ENCODE data around the gene CACNA1G. TPM values are rescaled to one million over a fixed set of nuclear protein-coding genes. Genes with fewer than 3 reads are reported as not detected.

CACNA1G gene
- total RNA-seq, 2 experiments from 2014 or later, result 0.06 to 0.10 TPM

DNA sequence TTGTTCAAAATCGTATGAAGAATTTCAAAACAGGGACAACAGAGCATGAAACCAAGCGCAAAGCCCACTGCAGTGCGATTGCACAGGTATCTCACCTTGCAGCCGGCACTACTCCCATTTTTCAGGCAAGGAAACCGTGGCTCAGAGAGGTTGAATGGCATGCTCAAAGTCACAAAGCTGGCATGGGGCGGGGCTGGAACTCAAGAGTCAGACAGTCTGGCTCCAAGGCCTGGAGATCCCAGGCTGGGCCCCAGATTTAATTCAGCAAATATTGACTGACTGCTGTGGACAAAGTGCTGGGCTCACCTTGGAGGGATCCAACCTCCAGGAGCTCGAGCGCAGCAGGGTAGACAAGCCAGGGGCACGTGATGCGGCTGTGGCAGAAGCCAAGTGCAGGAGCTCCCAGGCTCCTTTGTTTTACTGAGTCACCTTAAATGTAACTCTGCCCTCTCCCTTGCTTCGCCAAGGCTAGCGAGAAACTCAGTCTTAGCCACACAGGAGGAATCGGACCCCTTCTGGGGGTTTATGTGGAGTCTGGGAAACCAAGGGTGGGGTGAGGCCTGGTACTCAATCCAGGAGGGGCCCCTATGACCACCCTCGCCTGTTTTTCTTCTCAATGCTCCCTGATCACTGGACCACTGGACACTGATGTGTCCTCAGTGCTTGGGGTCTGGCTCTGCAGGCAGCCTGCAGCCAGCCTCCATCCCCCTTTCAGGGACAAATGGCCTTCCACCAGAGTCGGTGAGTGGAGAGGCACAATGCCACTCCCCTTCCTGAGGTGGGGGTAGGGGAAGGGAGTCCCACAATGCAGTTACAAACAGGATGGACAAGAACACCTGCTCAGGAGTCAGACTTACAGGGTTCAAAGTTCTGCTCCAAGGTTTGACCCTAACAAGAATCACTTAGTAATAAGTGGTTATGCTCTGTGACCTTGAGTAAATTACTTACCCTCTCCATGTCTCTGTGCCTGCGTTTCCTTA is 17.4 kb upstream of the CACNA1G start:
- POLR2A ChIA-PET, result interaction anchor here (0.9 to 1.3 kb wide), 3 partner anchors 31 to 323 kb away, joined by 3 to 5 read pairs (median 3); partner anchors contain the start of gene TOB1
- CTCF ChIA-PET, result interaction anchor here (1.0 to 3.0 kb wide), 3 partner anchors 12 to 83 kb away, joined by 3 to 13 read pairs (median 10); partner anchors contain the start of gene RSAD1

DNA sequence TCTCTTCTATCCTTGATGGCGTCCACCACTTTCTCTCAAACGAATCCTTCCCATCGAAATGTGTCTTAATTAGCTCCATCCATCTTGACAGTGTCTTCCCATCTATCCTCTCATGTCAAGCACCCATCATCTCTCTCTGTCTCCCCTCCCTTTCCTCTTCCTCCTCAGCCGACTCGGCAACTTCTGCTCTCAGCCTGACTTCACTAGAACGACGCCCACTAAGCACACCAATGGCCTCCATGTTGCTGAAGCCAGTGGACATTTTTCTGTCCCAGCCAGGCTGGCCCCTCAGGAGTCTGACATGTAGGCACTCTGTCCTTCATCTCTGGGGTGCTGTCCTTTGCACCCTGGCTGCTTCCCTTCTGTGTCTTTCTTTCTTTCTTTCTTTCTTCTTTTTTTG is 16.0 kb upstream of the CACNA1G start:
- CTCF ChIA-PET, result no interaction called here

DNA sequence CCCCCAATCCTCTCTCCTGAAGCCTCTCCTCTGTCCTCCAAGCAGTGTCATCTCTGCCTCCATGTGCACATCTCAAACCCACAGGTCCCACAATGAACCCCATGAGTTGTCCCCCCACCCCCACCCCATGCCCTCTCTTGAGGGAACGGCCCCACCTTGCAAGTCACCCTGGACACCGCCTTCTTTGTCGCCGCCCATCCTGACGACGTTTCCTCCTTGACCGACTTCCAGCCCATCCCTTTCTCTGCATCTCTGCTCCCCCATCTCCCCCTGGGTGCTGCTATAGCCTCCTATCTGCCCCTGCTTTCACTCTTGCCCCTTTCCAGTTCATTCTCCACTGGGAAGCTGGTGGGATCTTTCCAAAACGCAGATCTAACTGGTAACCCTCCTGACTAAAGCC is 15.2 kb upstream of the CACNA1G start:
- ChIA-PET POLR2A (no interaction called here), CTCF (no interaction called here)

More for the DNA sequence above, 16.0 kb upstream of the CACNA1G start:
- POLR2A ChIA-PET, result no interaction called here

DNA sequence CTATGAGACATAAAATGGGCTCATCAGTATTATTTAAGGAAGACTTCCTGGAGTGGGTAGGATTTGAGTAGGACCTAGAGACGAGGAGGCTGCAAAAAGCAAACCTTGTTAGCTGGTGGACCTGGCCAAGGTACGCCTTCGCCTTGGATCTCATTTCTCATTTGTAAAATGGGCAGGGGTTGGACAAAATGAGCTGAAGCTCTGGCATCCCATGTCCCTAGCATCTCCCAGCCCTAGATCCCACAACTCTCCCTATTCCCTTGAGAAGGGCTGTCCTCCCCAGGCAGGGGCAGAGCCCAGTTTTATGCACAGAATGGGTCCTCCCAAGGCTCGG is 13.8 kb upstream of the CACNA1G start:
- CTCF ChIA-PET, result interaction anchor here (0.7 to 1.5 kb wide), 7 partner anchors 67 to 309 kb away, joined by 3 to 5 read pairs (median 3); no protein-coding TSS in a partner anchor
- POLR2A ChIA-PET, result interaction anchor here (1.0 kb wide), 1 partner anchor 14 kb away, joined by 3 read pairs; the partner anchor contains the start of gene CACNA1G

DNA sequence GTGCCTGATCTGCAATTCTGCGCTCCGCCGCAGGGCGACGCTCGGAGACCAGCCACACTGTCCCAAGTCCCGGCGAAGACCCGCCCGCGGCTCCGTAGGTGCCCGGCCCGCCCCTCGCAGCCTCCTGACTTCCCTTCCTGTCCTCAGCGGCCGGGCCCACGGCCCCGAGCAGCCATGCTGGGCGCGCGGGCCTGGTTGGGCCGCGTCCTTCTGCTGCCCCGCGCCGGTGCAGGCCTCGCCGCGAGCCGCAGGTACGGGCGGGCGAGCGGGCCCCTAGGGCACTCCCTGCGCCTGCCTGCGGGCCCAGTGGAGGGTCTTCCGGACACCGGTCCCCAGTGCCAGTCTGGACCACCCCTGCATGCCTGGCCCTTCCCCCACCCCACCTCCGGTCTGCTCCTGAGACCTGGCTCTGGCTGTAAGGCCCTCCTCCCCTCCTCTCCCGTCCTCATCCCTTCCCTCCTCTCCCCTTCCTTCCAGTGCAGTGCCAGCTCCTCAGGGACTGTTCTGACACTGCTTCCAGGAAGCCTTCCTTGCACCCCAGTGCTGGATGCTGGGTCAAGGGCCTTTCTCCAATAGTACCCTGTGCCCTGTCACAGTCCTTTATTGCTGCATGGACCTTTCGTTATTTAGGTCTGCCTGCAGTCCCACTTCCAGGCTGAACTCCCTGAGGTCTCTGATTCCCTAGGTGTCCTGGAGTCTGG is 13.3 kb upstream of the CACNA1G start, which contains the start of gene SPATA20:
Gene SPATA20, plus strand, starts transcription at position 140 of the 701 bp plus-strand sequence. Its CDS starts 35 bp downstream, at position 175.
- ChIA-PET POLR2A (interaction anchor here (0.7 to 1.0 kb wide), 2 partner anchors 14 to 156 kb away, joined by 3 to 5 read pairs; partner anchors contain the start of gene CACNA1G), CTCF (interaction anchor here (0.6 to 1.5 kb wide), 7 partner anchors 56 to 157 kb away, joined by 3 to 5 read pairs (median 3); no protein-coding TSS in a partner anchor)

DNA sequence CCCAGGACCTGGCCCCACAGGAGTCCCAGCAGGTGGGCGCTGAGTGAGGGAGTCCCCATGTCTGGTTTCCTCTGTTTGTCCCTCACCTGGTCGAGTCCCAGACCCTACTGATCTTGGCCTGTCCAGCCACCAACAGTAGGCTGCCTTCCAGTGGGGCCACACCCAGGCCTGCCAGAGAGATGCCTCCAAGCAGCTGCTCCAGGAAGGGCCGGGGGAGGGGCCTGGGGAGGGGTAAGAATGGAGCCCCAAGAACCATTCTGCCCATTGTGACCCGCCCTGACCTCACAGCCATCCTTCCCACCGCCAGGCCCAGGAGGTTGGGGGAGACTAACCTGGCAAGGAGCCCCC is 12.8 kb upstream of the CACNA1G start:
- POLR2A ChIA-PET, result interaction anchor here (0.7 to 1.0 kb wide), 2 partner anchors 13 to 155 kb away, joined by 3 to 5 read pairs; partner anchors contain the start of gene CACNA1G
- CTCF ChIA-PET, result interaction anchor here (0.6 to 1.0 kb wide), 2 partner anchors 57 to 83 kb away, joined by 3 to 5 read pairs; no protein-coding TSS in a partner anchor

DNA sequence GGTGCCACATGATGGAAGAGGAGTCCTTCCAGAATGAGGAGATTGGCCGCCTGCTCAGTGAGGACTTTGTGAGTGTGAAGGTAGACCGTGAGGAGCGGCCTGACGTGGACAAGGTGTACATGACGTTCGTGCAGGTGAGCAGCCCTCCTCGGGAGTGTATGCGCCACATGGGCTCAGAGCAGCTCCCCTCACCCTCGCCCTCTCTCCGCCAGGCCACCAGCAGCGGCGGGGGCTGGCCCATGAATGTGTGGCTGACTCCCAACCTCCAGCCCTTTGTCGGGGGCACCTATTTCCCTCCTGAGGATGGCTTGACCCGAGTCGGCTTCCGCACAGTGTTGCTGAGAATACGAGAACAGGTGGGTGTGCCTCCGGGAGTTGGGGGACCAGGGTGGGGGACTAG is 11.7 kb upstream of the CACNA1G start:
- ChIA-PET CTCF (no interaction called here), POLR2A (no interaction called here)

DNA sequence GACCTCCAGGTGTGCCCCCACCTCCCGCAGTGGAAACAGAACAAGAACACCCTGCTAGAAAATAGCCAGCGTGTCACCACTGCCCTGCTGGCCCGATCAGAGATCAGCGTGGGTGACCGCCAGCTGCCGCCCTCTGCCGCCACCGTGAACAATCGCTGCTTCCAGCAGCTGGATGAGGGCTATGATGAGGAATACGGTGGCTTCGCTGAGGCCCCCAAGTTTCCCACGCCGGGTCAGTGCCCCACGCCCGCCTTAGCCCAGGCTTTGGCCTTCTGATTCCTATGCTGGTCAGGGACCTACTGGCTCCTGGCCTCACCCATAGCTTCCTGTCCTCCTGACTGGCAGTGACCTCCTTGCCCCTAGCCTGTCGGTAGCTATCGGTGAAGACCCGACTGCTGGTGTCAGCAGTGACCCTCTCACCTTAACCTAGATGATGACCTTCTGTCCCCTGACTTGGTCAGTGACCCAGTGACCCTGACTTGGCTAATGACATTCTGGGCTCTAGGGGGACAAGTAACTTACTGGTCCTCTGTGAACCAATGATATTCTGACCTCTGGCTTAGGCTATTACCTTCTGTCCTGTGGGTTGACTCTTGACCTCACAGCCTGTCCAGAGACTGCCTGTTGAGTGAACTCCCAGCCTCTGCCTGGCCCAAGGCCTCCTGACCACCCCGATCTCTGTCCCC is 11.1 kb upstream of the CACNA1G start:
- POLR2A ChIA-PET, result no interaction called here

DNA sequence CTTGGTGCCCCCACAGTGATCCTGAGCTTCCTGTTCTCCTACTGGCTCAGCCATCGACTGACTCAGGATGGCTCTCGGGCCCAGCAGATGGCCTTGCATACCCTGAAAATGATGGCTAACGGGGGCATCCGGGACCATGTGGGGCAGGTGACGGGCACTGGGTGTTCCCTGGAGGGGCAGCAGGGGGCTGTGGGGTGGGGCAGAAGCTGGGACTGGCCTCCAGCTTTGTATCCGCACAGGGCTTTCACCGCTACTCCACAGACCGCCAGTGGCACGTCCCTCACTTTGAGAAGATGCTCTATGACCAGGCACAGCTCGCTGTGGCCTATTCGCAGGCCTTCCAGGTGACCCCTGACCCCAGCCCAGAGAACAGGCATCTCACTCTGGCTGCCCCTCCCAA is 10.5 kb upstream of the CACNA1G start:
- CTCF ChIA-PET, result interaction anchor here (1.1 to 2.1 kb wide), 3 partner anchors 39 to 76 kb away, joined by 3 to 5 read pairs (median 3); no protein-coding TSS in a partner anchor
- POLR2A ChIA-PET, result no interaction called here

More for the DNA sequence above, 11.1 kb upstream of the CACNA1G start:
- CTCF ChIA-PET, result interaction anchor here (1.1 kb wide), 1 partner anchor 77 kb away, joined by 3 read pairs; no protein-coding TSS in a partner anchor

DNA sequence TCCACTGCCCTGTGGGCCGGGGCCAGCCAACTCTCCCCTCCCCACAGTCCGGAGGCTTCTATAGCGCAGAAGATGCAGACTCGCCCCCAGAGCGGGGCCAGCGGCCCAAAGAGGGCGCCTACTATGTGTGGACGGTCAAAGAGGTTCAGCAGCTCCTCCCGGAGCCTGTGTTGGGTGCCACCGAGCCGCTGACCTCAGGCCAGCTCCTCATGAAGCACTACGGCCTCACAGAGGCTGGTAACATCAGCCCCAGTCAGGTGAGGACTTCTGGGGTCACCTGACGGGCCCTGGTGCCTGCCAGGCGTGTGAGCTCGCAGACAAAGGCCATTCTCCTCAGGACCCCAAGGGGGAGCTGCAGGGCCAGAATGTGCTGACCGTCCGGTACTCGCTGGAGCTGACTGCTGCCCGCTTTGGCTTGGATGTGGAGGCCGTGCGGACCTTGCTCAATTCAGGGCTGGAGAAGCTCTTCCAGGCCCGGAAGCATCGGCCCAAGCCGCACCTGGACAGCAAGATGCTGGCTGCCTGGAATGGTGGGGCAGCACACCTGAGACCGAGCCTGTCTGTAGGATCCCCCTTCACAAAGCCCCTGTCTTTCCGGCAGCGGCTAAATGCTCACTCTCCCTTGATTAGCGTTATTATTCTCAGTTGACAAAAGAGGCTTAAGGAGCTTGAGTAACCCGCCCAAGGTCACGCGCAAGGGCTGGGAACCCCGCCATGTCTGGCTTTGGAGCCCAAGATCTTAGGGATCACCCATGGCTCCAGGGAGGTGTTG is 9.7 kb upstream of the CACNA1G start:
- CTCF ChIA-PET, result interaction anchor here (0.8 to 2.1 kb wide), 3 partner anchors 40 to 75 kb away, joined by 3 to 5 read pairs (median 3); no protein-coding TSS in a partner anchor
- POLR2A ChIA-PET, result no interaction called here

DNA sequence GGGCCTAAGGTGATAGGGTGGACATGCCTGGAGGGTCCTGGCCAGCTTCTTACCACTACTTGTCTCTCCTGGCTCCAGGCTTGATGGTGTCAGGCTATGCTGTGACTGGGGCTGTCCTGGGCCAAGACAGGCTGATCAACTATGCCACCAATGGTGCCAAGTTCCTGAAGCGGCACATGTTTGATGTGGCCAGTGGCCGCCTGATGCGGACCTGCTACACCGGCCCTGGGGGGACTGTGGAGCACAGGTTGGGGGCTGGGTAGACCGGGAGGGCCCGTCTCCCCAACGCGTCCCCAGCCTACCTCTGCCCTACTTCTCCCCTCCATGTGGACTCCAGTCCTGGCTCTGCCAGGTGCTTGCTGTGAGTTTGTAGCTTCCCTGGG is 9.1 kb upstream of the CACNA1G start:
- CTCF ChIA-PET, result interaction anchor here (0.8 to 2.1 kb wide), 3 partner anchors 40 to 75 kb away, joined by 3 to 5 read pairs (median 3); no protein-coding TSS in a partner anchor
- POLR2A ChIA-PET, result no interaction called here

DNA sequence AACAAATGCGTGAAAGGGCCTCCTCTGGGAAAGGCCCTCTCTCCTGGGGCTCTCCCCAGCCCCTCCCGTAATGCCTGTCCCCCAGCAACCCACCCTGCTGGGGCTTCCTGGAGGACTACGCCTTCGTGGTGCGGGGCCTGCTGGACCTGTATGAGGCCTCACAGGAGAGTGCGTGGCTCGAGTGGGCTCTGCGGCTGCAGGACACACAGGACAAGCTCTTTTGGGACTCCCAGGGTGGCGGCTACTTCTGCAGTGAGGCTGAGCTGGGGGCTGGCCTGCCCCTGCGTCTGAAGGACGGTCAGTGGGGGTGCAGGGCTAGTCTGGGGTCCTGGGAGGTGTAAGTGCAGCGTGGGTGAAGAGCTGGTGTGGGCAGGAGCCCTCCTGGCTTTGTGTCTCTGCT is 8.6 kb upstream of the CACNA1G start:
- ChIA-PET POLR2A (no interaction called here), CTCF (interaction anchor here (2.1 kb wide), 1 partner anchor 41 kb away, joined by 5 read pairs; no protein-coding TSS in a partner anchor)

DNA sequence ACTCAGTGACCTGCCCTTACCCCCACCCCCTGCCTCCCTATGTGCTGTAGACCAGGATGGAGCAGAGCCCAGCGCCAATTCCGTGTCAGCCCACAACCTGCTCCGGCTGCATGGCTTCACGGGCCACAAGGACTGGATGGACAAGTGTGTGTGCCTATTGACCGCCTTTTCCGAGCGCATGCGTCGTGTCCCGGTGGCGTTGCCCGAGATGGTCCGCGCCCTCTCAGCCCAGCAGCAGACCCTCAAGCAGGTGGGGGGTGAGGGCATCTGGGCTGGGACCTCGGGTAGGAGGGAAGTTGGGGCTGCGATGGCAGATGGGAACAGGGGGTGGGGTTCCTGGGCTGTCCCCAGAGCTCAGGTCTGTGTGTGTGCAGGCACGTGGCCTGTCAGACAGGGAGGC is 6.3 kb upstream of the CACNA1G start:
- CTCF ChIA-PET, result no interaction called here
- POLR2A ChIA-PET, result no interaction called here

DNA sequence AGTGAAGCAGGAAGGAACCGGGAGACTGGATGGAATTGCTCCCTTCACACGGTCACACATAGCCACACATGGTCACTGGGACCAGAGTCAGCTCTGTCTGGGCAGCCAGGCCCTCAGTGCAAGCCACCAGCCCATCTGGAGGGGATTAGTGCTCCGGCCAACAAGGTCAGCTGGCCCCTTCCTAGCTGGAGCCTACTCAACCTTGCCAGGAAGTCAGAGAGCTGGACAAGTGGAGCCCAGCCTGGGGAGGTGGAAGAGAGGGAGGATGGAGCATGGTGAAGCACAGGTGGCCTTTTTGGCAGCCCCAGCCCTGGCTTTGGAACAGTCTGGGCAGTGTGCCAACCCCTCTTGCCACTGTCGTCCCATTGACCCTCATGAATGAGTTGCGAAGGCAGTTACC is 3.7 kb upstream of the CACNA1G start:
- CTCF ChIA-PET, result no interaction called here
- POLR2A ChIA-PET, result no interaction called here

DNA sequence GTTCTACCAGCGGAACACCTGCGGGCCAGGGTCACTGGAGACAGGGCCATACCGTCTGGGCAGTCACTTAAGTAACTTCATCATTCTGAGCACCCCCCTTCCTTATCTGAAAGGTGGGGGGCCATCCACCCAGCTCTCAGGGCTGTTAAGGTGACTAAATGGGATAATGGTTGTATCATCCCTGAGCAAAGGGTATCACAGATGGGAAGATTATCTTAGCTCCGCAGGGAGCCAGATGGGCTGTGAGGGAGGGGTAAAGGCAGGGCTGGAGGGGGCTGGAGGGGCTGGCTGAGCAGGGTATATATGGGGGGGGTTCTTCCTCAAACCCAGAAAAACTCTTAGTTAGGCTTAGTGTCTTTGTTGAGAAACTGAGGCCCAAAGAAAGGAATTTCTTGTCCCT is 2.9 kb upstream of the CACNA1G start:
- ChIA-PET CTCF (no interaction called here), POLR2A (no interaction called here)

DNA sequence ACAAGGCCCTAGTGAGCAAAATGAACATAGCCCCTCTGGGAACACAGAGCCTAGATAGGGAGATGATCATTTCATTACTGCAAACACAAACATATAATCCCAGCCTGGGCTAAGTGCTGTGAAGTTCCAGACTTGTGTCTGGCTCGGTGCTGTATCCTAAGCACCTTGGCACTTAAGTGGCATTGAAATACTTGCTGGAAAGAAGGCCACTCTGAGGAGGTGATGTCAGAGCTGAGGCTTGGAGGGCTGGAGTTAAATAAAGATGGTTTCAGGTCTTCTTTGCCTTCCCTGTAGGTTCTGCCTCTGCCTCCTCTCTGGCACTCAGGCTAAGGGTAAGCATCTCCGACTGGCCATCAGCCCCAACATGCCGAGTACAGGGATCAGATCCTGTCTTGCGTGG is 2.4 kb upstream of the CACNA1G start:
- ChIA-PET CTCF (no interaction called here), POLR2A (no interaction called here)

DNA sequence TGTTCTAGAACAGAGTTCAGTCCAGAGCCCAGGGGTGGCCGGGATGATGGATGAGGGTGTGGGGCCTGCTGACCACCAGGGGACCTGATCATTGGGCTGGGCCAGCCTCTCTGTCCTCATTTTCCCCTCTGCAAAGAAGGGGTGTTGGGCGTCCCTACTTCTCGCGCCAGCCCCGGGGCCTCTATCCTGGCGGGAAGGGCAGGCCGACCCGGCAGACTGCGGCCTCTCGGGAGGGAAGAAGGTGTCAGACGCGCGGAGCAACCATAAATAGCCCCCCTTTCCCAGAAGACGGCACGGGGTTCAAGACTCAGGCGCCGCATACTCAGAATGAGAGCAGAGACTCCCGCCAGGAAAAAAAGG is 2.0 kb upstream of the CACNA1G start:
- ChIA-PET POLR2A (no interaction called here), CTCF (no interaction called here)

DNA sequence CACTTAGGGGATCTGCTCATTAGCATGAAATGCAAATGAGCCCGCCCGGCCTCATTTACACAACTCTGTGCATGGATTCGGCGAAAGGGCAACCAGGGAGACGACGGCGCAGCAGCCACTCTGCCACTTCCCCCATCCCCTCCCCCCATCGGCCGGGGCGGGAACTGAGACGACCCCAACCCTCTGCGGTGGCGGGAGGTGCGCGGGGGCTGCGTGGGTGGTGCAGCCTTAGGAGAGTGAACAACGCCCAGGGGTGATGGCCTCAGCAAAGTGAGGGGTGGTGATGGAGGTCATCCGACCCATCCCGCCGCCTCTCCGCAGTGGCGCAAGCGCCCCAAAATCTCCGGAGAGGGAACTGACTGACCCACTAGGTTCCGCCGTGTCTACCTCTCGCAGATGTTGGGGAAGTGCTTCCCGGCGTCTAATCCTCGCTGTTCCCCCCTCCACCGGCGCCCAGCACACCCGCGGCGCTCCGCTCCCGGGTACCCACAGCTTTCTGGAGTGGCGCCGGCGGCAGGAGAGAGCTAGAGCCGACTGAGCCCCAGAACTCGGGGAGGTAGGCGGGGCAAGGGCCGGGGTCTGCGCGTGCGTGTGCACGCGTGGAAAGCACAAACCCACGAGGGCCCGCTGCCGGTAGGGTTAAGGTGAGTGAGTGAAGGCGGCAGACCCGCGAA is 1.4 kb upstream of the CACNA1G start:
- CTCF ChIA-PET, result interaction anchor here (2.2 kb wide), 1 partner anchor 67 kb away, joined by 7 read pairs; no protein-coding TSS in a partner anchor
- POLR2A ChIA-PET, result interaction anchor here (0.6 kb wide), 1 partner anchor 72 kb away, joined by 3 read pairs; no protein-coding TSS in a partner anchor

Data from activated CD8-positive, alpha-beta memory T cell treated with anti-CD3 and anti-CD28 coated beads for 36 hours (primary cell).